Ascending aorta (tissue), 2 donors: ENCODE measurements around the gene CDH23. TPM values are rescaled to one million over a fixed set of nuclear protein-coding genes. Genes with fewer than 3 reads are reported as not detected.

ENCODE experiments used
- DNase-seq, 2 donors: peaks; one replicate each; pipeline ENCODE4 v3.0.0-alpha.2; 2019; ENCODE audit warnings: low spot score in 2 of 2
- H3K27ac ChIP-seq, 2 donors: fragments of 200-600 bp; sonication (generic); one replicate each; pipeline ENCODE4 v1.5.1; 2016 to 2017; ENCODE audit warnings: mild to moderate bottlenecking in 1 of 2
- H3K27me3 ChIP-seq: fragments of 200-600 bp; sonication (generic); one replicate; pipeline ENCODE4 v1.5.1; 2017
- H3K36me3 ChIP-seq, 2 donors: fragments of 200-600 bp; sonication (generic); one replicate each; pipeline ENCODE4 v1.5.1; 2016
- H3K4me1 ChIP-seq, 2 donors: fragments of 200-600 bp; sonication (generic); one replicate each; pipeline ENCODE4 v1.5.1; 2016 to 2017; ENCODE audit warnings: mild to moderate bottlenecking in 1 of 2
- H3K4me3 ChIP-seq, 2 donors: fragments of 200-600 bp; sonication (generic); one replicate each; pipeline ENCODE4 v1.5.1; 2016 to 2017; ENCODE audit warnings: mild to moderate bottlenecking in 1 of 2
- H3K9me3 ChIP-seq, 2 donors: fragments of 200-600 bp; sonication (generic); one replicate each; pipeline ENCODE4 v1.5.1; 2016
- intact Hi-C: fragments of 100-400 bp; cut with DNase I; formaldehyde crosslinking; loops from one replicate; pipeline ENCODE4 v1.15.1; 2023
- total RNA-seq: library from RNA; depleted of rRNA; stranded (reverse); fragments of >200 nt; gene quantifications from one replicate; pipeline ENCODE4 v1.1.0, GENCODE V29; 2016
- TF ChIP-seq, protein P1 (sequence below), 3 experiments: fragments of 200-600 bp in 2 of 3; fragments of 450-650 bp in 1 of 3; sonication (generic) in 2 of 3; IDR thresholded peaks; one replicate each; pipeline ENCODE4 v1.5.1; 2016 to 2019; ENCODE audit warnings: antibody characterized with exemption in 3 of 3, mild to moderate bottlenecking in 1 of 3, moderate library complexity in 1 of 3

Gene CDH23
- total RNA-seq, 1 donor from 2014 or later, result 40.9 TPM

GRCh38 chr10:71553432-71553831 lies 156.7 kb downstream of the CDH23 start:
- H3K9me3 ChIP-seq, result no peaks in the 10 kb centered on the region
- H3K4me1 ChIP-seq, result no peaks in the 10 kb centered on the region

DNA sequence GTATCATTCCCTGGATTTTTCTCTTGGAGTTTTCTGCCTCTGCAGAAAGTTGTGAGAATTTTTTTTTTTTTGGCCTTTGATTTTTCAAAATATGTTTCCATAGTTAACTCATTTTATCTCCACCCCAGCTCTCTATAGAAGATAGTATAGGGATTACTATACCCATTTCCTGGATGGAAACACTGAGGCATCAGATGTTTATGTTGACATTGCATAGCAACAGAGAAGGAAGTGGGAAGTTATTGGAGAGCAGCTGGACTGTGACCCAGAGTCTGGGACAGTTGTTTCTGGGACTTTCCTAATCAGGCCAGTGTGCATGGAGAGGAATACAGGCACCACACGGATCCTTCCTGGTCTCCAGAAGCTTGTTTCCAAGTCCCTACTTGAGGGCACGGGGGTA lies 158.0 kb downstream of the CDH23 start:
- TF ChIP-seq, protein P1, sequence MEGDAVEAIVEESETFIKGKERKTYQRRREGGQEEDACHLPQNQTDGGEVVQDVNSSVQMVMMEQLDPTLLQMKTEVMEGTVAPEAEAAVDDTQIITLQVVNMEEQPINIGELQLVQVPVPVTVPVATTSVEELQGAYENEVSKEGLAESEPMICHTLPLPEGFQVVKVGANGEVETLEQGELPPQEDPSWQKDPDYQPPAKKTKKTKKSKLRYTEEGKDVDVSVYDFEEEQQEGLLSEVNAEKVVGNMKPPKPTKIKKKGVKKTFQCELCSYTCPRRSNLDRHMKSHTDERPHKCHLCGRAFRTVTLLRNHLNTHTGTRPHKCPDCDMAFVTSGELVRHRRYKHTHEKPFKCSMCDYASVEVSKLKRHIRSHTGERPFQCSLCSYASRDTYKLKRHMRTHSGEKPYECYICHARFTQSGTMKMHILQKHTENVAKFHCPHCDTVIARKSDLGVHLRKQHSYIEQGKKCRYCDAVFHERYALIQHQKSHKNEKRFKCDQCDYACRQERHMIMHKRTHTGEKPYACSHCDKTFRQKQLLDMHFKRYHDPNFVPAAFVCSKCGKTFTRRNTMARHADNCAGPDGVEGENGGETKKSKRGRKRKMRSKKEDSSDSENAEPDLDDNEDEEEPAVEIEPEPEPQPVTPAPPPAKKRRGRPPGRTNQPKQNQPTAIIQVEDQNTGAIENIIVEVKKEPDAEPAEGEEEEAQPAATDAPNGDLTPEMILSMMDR (IDR thresholded peaks at IDR 0.05), result no peak
- Histone ChIP-seq H3K27ac (no peak overlapping the region), H3K4me1 (no peaks in the 10 kb centered on the region), H3K4me3 (no peak overlapping the region), H3K27me3 (no peaks in the 10 kb centered on the region), H3K9me3 (no peaks in the 10 kb centered on the region), H3K36me3 (no peaks in the 10 kb centered on the region)
- intact Hi-C loops, result no loop called here
- no peak for DNase-seq

More at GRCh38 chr10:71553432-71553831, 156.7 kb downstream of the CDH23 start:
- TF ChIP-seq, protein P1 (IDR thresholded peaks at IDR 0.05), result no peak
- no peak overlapping the region for H3K4me3 ChIP-seq
- no peaks in the 10 kb centered on the region for H3K27me3 ChIP-seq
- H3K36me3 ChIP-seq, result no peaks in the 10 kb centered on the region
- intact Hi-C loops, result no loop called here
- no peak overlapping the region for H3K27ac ChIP-seq
- DNase-seq, result no peak

DNA sequence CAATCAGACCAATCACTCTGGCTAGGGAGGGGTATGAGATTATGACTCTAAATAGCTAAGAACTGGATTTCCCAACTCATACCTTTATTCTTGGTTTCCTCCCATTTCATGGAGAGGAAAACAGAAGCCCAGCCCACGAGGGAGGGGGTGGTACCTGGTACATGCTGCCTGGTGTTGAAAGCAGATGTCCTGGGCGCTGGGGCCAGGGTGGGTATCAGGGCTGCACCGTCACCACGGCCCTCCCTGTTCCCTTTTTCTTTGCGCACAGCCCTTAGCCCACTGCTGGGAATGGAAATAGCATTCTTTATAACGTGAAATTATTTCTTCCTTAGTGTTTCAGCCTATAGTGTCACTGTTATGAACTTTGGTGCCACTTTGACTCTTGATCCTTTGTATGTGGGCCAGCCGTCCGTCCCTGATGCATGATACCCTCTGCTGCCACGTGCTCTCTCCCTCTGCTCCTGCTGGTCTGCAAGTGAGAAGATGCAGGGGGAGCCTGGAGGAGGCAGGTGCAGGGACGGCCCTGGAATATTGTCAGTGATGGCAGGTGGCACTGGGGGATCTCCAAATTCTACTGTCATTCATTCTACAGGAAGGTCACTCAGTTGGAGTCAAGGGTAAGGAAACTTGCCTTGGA lies 158.5 kb downstream of the CDH23 start:
- TF ChIP-seq, protein P1 (IDR thresholded peaks at IDR 0.05), result no peak
- intact Hi-C loops, result no loop called here
- no peak for DNase-seq

GRCh38 chr10:71555724-71556119 lies 159.0 kb downstream of the CDH23 start:
- no peak for DNase-seq
- Histone ChIP-seq H3K27me3 (no peaks in the 10 kb centered on the region), H3K27ac (no peak overlapping the region), H3K9me3 (no peaks in the 10 kb centered on the region), H3K36me3 (no peaks in the 10 kb centered on the region), H3K4me1 (no peaks in the 10 kb centered on the region), H3K4me3 (no peak overlapping the region)
- intact Hi-C loops, result no loop called here
- TF ChIP-seq, protein P1 (IDR thresholded peaks at IDR 0.05), result no peak

More for the DNA sequence above, 158.5 kb downstream of the CDH23 start:
- no peaks in the 10 kb centered on the region for H3K4me1 ChIP-seq
- no peaks in the 10 kb centered on the region for H3K9me3 ChIP-seq
- no peak overlapping the region for H3K4me3 ChIP-seq
- no peaks in the 10 kb centered on the region for H3K36me3 ChIP-seq
- H3K27ac ChIP-seq, result no peak overlapping the region
- no peaks in the 10 kb centered on the region for H3K27me3 ChIP-seq

GRCh38 chr10:71558991-71559390 lies 162.3 kb downstream of the CDH23 start:
- Histone ChIP-seq H3K4me3 (no peak overlapping the region), H3K27ac (no peak overlapping the region), H3K27me3 (no peaks in the 10 kb centered on the region), H3K4me1 (no peaks in the 10 kb centered on the region), H3K36me3 (no peaks in the 10 kb centered on the region), H3K9me3 (no peaks in the 10 kb centered on the region)
- DNase-seq, result no peak
- TF ChIP-seq, protein P1 (IDR thresholded peaks at IDR 0.05), result no peak
- intact Hi-C loops, result no loop called here
